NCI-H2196 treated with DMSO at 0.1 percent for 48 hours (cell line): ENCODE data around the gene SH3BGRL.
"Not testable (repeated sequence)": the region's sequence is repeated elsewhere in the genome, so short reads cannot be mapped to it uniquely, and the experiment has no call there.

Experiments used
- DNase-seq: peaks from one replicate; lab custom pipeline; 2025; ENCODE audit not compliant: unreplicated experiment; lab: John Stamatoyannopoulos, UW

Gene SH3BGRL

DNA sequence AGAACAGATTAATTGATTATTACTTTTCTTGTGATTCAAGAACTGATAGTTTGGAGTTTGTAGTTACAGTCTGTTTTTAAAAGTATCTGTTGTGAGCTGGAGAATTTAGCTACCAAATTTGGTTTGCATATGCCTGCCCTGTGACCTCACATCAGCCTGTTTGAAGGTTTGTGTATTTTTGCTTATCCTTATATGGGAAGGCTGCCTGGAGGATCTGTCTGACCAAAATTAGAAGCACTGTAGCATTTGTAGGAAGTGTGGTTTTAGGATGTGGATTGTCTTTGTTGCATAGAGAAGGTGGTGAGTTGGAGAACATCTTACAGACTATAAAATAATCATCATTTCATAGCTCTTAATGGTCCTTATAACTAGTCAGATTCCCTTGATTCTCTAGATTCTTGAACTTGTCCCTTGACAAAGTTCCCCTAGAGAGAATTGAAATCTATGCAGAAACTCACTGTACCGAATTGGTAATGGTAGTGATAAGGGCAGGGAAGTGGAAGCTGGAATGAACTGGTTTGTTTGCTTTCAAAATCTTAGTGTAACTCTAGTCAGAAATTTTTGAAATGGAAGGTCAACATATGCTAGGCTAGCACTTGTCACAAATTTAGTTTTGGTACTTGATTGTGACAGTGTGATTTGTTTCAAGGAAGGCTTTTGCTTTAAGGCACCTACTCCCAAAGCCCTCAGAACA, 57.3 kb downstream of the SH3BGRL start:
- DNase-seq, result no peak

DNA sequence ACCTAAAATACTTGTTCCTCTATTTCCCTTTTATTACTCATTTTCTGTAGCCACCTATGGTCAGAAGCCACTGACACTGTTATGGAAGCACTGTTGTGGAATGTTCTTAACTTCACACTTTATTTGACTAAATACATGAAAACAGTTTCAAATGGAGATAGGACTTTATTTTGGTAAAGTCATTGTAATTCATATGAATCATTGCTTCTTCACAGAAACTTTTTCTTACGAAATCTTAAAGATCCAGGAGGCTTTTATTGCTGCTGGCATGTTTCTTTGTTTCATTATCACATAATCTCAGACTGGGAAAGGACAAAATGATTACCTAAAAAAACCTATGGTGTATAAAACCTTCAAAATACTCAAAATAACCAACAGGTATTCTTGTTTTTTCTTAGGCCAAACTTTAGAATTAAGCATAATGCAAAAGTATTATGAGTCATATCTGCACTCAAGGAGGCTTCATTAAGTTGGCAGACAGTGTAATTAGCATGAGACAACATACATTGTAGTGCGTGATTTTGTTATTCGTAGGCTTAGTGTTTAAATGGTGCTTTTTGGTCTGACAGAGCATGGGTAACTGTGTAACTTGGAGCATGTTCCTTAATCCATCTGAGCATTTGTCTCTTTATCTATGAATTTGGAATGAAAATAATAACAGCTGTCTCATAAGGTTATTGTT, 58.0 kb downstream of the SH3BGRL start:
- DNase-seq, result no peak

DNA sequence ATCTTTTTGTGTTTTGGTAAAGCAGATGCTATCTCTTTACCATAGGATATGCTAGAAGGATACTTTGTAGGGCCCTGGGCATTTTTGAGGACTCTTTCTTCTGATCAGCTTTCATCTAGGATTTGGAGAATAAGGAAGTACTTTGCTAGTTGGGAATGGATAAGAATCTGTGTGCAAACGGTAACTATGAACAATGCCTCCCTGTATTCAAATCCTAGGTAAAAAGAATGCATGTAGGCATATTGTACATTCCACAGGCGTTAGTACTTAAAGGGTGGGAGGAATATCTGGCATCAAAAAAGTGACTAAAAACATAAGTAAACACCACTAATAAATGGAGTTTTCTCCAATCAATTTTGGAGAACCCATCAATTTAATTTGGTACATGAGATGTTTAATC, 59.7 kb downstream of the SH3BGRL start:
- DNase-seq, result no peak

DNA sequence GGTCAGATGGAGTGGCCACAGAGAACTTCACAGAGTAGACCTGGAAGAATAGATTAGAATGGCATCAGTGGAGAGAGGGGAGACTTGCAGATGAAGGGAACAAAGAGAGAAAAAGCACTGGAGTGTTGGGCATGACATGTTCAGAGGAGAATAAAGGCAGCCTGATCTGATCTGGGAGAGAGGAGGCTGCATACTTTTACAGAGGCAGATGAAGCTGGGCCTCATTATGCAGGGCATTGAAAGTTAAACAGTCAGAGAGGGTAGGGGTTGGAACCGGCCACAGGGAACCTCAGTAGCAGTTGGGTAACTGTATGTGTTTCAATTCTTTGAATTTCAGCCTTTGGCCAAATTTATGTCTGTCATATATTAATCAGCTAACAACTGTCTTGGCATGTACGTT, 61.2 kb downstream of the SH3BGRL start:
- DNase-seq, result no peak

DNA sequence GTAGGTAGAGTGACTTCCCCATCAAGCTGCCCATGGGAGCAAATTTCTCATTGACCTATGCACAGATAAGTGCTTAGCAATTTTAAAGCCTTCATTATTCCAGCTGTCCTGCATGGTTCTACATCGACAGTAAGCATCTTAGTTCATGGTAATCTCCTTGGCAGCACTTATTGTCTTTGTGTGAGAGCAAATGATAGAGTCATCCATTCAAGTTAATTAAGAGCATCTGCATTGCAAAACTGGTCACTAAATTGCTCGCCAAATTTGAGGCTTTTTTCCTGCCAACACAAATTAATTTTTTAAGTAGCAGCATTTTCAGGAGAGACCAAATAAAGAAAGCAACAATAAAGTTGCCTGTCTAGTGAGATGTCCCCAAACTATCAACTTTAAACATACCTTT, 76.7 kb downstream of the SH3BGRL start:
- no peak for DNase-seq

DNA sequence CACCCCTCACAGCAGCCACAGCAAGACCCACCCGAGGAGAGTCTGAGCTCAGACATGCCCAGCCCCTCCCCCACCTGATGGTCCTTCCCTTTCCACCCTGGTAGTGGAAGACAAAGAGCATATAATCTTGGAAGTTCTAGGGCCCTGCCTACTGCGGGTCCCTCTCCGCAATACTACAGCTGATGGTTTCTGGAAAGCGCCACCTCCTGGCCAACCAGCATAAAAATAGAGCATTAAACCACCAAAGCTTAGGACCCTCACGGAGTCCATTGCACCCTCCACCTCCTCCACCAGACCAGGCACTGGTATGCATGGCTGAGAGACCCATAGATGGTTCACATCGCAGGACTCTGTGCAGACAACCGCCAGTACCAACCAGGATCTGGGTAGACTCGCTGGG, 78.2 kb downstream of the SH3BGRL start:
- no peak for DNase-seq

DNA sequence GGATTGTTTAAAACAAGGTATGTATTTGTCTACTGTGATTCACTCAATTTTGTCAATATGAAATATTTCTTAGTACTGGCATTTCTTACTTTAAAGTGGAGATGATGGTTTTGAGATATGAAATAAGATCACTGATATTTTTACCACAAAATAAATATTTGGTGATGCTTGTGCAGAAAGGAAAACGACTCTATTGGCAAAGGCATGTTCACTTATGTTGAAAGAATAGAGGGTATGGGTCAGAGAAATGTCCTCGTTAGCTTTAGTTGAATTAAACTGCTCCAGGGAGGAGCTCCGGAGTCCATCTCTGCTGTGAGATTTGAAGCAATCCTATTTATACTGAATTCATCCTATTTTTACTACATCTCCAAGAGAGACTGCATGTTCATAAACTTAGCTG, 84.2 kb downstream of the SH3BGRL start:
- DNase-seq, result no peak

DNA sequence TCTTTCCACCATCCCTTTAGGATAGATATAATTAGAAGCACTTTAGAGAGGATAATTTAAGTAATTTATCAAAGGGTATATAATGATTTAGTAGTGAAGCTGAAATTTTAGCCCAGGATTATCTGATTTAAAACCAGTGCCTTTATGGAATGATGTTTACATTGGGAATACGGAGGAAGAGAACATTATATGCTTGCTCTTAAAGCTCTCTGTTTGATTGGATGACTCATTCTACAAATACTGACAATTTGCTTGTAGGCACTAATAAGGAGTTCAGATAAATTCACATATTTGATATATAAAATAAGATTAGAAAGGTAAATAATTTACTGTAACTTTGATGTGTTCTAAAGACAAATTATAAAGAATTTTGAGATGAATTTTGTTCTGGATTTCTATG, 84.7 kb downstream of the SH3BGRL start:
- no peak for DNase-seq

DNA sequence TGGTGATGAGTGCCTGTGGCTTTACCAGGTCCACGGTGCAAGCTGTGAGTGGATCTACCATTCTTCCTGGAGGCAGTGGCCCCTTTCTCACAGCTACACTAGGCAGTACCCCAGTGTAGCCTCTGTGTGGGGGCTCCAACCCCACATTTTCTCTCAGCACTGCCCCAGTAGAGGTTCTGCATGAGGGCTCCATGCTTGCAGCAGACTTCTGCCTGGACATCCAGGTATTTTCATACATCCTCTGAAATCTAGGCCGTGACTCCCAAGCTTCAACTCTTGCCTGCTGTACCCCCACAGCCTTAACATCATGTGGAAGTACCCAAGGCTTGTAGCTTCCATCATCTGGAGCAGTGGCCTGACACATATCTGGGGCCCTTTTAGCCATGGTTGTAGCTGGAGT, 90.1 kb downstream of the SH3BGRL start:
- no peak for DNase-seq

DNA sequence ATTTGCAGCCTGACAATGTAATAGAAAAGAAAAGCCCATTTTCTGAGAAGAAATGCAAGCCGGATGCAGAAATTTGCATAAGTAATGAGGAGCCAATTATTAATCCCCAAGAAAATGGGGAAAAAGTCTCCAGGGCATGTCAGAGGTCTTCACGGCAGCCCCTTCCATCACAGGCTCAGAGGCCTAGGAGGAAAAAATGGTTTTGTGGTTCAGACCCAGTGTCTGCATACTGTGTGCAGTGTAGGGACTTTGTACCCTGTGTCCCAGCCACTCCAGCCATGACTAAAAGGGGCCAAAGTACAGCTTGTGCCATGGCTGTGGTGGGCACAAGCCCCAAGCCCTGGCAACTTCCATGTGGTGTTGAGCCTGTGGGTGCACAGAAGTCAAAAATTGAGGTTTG, 92.2 kb downstream of the SH3BGRL start:
- DNase-seq, result no peak

DNA sequence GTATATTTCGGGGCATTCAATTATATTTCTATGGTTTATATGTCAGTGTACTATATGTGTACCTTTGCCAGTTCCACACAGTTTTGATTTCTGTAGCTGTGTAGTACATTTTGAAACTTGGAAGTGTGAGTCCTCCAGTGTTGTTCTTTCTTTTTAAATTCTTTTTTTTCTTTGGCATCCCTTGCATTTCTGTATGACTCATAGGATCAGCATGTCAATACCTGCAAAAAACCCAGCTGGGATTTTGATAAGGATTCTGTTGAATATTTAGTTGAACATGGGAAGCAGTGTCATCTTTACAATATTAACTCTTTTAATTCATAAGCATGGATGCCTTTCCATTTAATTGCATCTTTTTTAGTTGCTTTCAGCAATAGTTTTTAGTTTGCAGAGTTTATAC, 100.0 kb downstream of the SH3BGRL start:
- no peak for DNase-seq

DNA sequence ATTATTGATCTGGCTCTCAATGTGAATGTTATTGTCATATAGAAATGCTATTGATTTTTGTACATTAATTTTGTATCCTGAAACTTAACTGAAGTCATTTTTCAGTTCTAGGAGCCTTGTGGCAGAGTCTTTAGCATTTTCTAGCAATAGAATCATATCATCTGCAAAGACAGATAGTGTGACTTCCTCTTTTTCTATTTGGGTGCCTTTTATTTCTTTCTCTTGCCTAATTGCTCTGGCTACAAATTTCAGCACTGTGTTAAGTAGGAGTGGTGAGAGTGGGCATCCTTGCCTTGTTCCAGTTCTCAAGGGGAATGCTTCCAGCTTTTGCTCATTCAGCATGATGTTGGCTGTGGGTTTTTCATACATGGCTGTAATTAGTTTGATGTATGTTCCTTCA, 102.7 kb downstream of the SH3BGRL start:
- no peak for DNase-seq

DNA sequence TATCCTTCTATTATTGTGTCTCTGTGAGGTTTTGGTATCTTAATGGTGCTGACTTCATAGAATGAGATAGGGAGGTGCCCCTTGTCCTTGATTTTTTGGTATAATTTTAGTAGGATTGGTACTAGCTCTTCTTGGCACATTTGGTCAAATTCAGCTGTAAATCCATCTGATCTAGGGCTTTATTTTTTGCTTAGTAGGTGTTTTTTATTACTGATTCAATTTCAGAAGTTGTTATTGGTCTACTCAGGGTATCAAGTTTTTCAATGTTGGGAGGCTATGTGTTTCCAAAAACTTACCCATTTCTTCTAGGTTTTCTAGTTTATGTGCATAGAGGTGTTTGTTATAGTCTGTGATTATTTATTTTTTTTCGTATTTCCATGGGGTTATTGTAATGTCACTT, 103.3 kb downstream of the SH3BGRL start:
- no peak for DNase-seq

DNA sequence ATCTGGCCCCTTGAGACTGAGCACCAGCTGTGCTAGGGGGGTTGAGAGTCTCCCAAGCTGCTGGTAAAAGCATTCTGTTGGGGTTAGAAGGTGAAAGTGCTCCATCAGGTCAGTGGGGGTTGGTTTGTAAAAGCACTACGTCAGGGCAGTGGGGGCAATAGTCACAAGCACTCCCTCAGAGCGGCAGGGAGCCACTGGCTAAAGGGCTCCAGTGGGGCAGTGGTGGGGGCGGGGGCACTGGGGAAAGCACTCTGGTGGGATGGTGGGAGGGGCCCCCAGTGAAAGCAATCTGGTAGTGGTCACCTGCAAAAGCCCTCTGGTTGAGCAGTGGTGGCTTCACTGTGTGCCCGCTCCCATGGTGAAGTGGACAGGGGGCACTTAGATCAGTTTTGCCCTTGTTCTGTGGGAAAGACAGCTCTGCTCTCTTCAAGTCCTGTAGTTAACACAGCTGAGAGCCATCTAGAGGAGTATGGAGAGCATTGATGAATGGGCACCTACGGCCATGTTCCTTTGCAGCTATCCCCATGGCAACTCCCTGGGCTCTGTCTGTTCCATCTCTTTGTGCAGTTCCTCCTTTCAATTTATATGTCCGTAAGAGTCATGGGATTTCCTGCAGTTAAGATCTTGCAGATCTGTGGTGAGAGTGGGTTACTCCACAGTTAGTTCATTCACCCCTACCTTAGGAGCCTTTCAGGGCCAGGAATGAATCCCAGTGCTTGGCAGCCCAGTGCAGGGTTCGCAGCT, 106.4 kb downstream of the SH3BGRL start:
- DNase-seq, result no peak

DNA sequence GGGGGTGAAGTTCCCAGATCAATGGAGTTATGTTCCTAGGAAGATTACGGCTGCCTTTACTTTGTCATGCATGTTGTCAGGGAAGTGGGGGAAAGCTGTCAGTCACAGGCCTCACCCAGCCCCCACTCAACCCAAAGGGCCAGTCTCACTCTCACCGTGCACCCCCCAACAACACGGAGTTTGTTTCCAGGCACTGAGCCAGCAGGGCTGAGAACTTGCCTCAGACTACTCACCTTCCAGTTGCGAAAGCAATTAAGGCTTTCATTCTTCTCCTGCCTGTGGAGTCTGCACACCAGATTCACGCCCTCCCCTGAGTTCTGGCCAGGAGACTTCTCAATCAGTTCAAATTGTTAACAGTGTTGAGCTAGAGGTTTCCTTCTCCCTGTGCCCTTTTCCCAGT, 114.3 kb downstream of the SH3BGRL start:
- no peak for DNase-seq

DNA sequence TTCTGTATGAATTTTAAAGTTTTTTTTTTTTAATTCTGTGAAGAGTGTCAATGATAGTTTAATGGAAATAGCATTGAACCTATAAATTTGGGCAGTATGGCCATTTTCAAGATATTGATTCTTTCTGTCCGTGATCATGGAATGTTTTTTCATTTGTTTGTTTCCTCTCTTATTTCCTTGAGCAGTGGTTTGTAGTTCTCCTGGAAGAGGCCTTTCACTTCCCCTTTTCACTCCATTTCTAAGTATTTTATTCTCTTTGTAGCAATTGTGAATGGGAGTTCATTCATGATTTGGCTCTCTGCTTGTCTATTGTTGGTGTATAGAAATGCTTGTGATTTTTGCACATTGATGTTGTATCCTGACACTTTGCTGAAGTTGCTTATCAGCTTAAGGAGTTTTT, 129.8 kb downstream of the SH3BGRL start:
- not testable (repeated sequence) for DNase-seq

DNA sequence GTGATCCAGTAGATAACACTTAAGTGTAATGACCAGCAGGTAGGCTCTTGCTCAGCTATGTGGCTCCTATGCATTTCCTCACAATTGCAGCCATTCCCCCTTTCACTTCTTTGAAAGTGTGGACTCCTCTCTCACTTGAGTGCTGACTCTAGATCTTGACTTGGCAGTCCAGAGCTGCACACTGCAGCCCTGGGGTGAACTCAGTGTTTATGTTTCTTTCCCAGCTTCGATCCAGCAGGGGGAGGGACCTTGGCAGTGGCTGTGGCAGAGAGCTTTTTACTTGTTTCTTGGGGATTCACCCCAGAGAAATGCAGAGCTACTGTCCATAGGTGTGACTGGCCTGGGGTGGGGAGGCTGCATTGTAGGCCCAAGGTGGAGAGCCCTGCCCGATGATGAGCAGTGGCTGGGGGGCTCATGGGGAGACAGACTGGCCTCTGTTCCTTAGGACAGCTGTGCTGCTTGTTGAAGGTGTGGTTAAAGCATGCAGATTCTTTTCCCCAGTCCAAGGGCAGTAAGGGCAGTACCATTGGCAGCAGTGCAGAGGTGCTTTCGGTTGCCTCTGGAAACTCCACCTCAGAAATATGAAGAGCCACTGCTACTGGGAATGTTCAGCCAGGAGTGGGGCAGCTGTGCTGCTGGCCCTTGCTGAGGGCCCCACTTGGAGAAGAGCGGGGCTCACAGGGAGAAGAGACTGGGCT, 134.7 kb downstream of the SH3BGRL start:
- DNase-seq, result no peak

DNA sequence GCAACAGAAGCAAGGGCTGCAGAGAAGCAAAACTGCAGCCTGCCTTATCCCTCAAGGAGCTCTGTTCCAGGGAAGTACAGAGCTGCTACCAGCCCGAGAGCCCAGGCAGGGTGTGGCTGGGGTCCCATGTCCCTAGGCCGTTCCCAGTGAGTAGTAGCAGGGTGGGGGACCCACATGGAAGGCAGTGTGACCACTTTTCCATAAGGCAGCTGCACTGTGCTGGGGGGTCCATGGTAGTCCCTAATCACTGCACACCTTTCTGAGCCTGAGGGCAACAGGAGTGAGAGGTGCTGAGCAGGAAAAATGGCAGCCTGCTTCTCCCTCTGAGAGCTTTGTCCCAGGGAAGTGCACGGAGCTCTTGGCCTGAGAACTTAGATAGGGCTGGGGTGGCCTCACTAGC, 135.9 kb downstream of the SH3BGRL start:
- DNase-seq, result no peak

DNA sequence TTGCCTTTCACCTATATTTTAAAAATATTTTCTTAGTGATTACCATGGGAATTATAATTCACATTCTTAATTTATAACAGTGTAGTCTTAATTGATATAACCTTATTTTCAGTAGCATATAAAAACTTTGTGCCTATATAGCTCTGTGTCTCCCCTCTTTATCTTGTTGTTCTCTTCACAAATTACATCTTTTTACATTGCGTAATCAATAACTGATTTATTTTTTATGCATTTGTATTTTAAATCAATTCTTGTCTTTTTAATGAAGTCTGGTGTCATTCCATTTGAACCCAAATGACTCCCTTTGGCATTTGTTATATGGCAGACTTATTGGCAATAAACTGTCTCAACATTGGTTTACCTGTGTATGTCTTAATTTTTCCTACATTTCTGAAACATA, 137.0 kb downstream of the SH3BGRL start:
- no peak for DNase-seq

DNA sequence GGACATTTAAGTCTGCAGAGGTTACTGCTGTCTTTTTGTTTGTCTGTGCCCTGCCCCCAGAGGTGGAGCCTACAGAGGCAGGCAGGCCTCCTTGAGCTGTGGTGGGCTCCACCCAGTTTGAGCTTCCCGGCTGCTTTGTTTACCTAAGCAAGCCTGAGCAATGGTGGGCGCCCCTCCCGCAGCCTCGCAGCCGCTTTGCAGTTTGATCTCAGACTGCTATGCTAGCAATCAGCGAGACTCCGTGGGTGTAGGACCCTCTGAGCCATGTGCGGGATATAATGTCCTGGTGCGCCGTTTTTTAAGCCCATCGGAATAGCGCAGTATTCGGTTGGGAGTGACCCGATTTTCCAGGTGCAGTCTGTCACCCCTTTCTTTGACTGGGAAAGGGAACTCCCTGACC, 143.4 kb downstream of the SH3BGRL start:
- not testable (repeated sequence) for DNase-seq
